HepG2 (cell line): ENCODE data around the gene FXYD5.

Experiments used
- FOXJ3 ChIP-seq: sonication (generic); formaldehyde crosslinking; IDR thresholded peaks from 2 replicates; pipeline ENCODE4 v1.4.0; 2020; ENCODE audit warnings: missing genetic modification reagents, mild to moderate bottlenecking, borderline replicate concordance
- KLF9 ChIP-seq: IDR thresholded peaks from 2 replicates; pipeline ENCODE4 v1.6.1; 2016; ENCODE audit warnings: low read depth
- SP1 ChIP-seq, 2 experiments: fragments of 450-650 bp in 1 of 2; sonication (generic) in 1 of 2; formaldehyde crosslinking in 1 of 2; IDR thresholded peaks; 2 replicates each; pipeline versions ENCODE4 v1.4.0 to v1.6.1; 2016 to 2020; ENCODE audit warnings: missing genetic modification reagents in 1 of 2

DNA sequence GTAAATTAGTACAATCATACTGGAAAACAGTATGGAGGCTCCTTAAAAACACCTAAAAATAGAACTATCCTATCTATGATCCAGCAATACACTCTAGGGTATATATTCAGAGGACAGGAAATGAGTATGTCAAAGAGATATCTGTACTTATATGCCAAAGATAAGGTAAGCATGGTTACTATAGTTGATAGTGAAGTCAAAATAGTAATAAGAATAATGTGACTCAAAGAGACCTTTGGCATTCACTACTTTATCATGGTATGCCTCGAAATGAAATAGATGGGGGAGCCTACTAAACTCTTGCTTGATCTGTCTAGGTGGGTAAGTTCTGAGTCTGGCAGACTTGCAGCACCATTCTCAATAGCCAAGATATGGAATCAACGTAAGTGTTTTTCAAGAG, 30.3 kb downstream of the FXYD5 start:
- no peak for TF ChIP-seq SP1 (IDR thresholded peaks at IDR 0.05)
- TF ChIP-seq SP1 (CRISPR knock-in tag; IDR thresholded peaks at IDR 0.05), result no peak
- TF ChIP-seq KLF9 (CRISPR knock-in tag), result no peak
- TF ChIP-seq FOXJ3, result no peak
